ENCODE results near the gene NOD2.

The NOD2 gene

DNA sequence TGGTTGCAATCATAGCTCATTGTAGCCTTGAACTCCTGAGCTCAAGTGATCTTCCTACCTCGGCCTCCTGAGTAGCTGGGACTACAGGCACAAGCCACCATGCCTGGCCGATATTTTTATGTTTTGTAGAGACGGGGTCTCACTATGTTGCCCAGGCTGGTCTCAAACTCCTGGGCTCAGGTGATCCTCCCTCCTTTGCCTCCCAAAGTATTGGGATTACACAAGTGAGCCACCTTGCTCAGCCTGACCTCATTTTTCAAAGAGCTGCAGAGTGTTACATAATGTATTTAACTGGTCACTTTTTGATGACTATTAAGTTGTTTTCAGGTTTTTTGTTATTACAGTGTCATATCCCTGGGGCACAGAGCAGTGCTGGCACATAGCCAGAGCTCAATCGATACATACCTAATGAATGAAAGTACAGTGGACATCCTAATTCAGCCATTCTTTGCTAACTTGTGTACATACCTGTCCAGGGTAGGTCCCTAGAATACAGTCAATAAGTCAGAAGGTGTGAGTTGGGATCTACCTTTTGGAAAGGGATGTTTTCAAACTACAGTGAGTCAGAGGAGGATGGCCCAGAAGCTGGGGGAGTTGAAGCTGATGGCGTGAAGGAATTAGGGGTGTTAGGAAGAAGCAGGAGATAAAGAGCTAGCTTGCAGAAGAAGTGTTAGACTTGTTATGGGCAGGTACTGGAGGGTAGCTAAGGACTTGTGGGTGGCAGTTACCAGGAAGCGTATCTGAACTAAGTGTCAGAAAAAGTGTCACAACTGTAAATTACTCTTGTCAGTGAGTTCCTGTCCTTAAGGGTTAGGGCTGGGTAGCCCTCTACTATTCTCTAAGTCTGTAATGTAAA, 28.4 kb downstream of the NOD2 start:
- TF ChIP-seq CTCF (IDR thresholded peaks at IDR 0.05; ENCODE audit: low read depth, low read length, missing control alignments), result no peak
- no peak overlapping the region for H3K4me3 ChIP-seq (ENCODE audit: low read depth, low read length)
- in situ Hi-C loops (cut with HindIII; ENCODE audit: low sequenced_read_pairs), result no loop called here
- DNase-seq (ENCODE audit: low read depth), result no peak

DNA sequence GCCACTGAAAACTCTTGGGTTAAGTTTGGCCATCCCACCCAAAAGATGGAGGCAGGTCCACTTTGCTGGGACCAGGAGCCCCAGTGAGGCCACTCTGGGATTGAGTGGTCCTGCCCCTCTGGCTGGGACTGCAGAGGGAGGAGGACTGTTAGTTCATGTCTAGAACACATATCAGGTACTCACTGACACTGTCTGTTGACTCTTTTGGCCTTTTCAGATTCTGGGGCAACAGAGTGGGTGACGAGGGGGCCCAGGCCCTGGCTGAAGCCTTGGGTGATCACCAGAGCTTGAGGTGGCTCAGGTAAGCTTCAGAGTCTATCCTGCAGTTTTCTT, 29.0 kb downstream of the NOD2 start:
- no peak for TF ChIP-seq CTCF (IDR thresholded peaks at IDR 0.05; ENCODE audit: low read depth, low read length, missing control alignments)
- in situ Hi-C loops (cut with HindIII; ENCODE audit: low sequenced_read_pairs), result no loop called here
- H3K4me3 ChIP-seq (ENCODE audit: low read depth, low read length), result no peak overlapping the region
- no peak for DNase-seq (ENCODE audit: low read depth)

DNA sequence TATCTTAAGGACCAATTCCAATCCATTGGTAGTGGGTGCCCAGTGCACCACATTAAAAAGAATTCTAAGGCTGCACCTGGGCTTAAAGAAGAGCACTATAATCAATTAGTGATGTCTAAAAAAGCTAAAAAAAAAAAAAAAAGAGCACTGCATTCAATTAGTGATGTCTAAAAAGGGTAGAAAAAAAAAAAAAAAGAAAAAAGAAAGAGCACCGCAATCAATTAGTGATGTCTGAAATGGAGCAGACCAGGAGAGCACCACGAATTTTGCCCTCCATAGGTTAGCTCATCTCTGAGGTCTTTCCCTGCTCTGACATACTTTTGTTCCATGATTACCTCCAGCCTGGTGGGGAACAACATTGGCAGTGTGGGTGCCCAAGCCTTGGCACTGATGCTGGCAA, 29.6 kb downstream of the NOD2 start:
- no peak for DNase-seq (ENCODE audit: low read depth)
- in situ Hi-C loops (cut with HindIII; ENCODE audit: low sequenced_read_pairs), result no loop called here
- no peak overlapping the region for H3K4me3 ChIP-seq (ENCODE audit: low read depth, low read length)
- TF ChIP-seq CTCF (IDR thresholded peaks at IDR 0.05; ENCODE audit: low read depth, low read length, missing control alignments), result no peak

GRCh38 chr16:50724306-50724705, 30.9 kb downstream of the NOD2 start:
- no peak overlapping the region for H3K4me3 ChIP-seq (ENCODE audit: low read depth, low read length)
- in situ Hi-C loops (cut with HindIII; ENCODE audit: low sequenced_read_pairs), result no loop called here
- DNase-seq (ENCODE audit: low read depth), result no peak
- TF ChIP-seq CTCF (IDR thresholded peaks at IDR 0.05; ENCODE audit: low read depth, low read length, missing control alignments), result no peak

GRCh38 chr16:50731130-50731988, 38.0 kb downstream of the NOD2 start:
- no peak for DNase-seq (ENCODE audit: low read depth)
- TF ChIP-seq CTCF (IDR thresholded peaks at IDR 0.05; ENCODE audit: low read depth, low read length, missing control alignments), result no peak
- in situ Hi-C loops (cut with HindIII; ENCODE audit: low sequenced_read_pairs), result no loop called here
- H3K4me3 ChIP-seq (ENCODE audit: low read depth, low read length), result no peak overlapping the region

- in situ Hi-C loops (cut with HindIII; ENCODE audit: low sequenced_read_pairs), result no loop called here
- no peak for DNase-seq (ENCODE audit: low read depth)
- H3K4me3 ChIP-seq (ENCODE audit: low read depth, low read length), result no peak overlapping the region
- TF ChIP-seq CTCF (IDR thresholded peaks at IDR 0.05; ENCODE audit: low read depth, low read length, missing control alignments), result no peak
Measured at GRCh38 chr16:50731989-50732832, 38.8 kb downstream of the NOD2 start.
